H9 (cell line): ENCODE results near the gene EFS. TPM values are rescaled to one million over a fixed set of nuclear protein-coding genes. Genes with fewer than 3 reads are reported as not detected.

ENCODE experiments used
- DNase-seq: peaks from one replicate; pipeline ENCODE4 v3.0.0-alpha.2; 2017
- H2AFZ ChIP-seq: one replicate; pipeline ENCODE4 v1.6.1; 2013; ENCODE audit warnings: mild to moderate bottlenecking, low read length, control low read depth, moderate library complexity
- H2AK5ac ChIP-seq: 2 replicates; pipeline ENCODE4 v1.6.1; 2013; ENCODE audit warnings: low read length, control low read depth, mixed read lengths; ENCODE audit not compliant: insufficient read length
- H2BK120ac ChIP-seq: one replicate; pipeline ENCODE4 v1.6.1; 2013; ENCODE audit warnings: low read depth, mild to moderate bottlenecking, low read length, control low read depth, inconsistent platforms; ENCODE audit not compliant: poor library complexity, severe bottlenecking
- H2BK12ac ChIP-seq: 2 replicates; pipeline ENCODE4 v1.6.1; 2013; ENCODE audit warnings: low read length, control low read depth, mixed read lengths, low read depth; ENCODE audit not compliant: insufficient read length
- H2BK15ac ChIP-seq: 2 replicates; pipeline ENCODE4 v1.6.1; 2013; ENCODE audit warnings: low read depth, low read length, control low read depth
- H2BK20ac ChIP-seq: one replicate; pipeline ENCODE4 v1.6.1; 2013; ENCODE audit warnings: low read depth, mild to moderate bottlenecking, low read length, control low read depth, inconsistent platforms; ENCODE audit not compliant: poor library complexity, severe bottlenecking
- H2BK5ac ChIP-seq: 2 replicates; pipeline ENCODE4 v1.6.1; 2013; ENCODE audit warnings: low read length, control low read depth, mixed read lengths; ENCODE audit not compliant: insufficient read length
- H3K14ac ChIP-seq: 2 replicates; pipeline ENCODE4 v1.6.1; 2013; ENCODE audit warnings: low read length, control low read depth; ENCODE audit not compliant: insufficient read depth
- H3K18ac ChIP-seq: 2 replicates; pipeline ENCODE4 v1.6.1; 2013; ENCODE audit warnings: low read depth, mild to moderate bottlenecking, mixed read lengths, low read length, control low read depth; ENCODE audit not compliant: insufficient read length
- H3K23ac ChIP-seq: 2 replicates; pipeline ENCODE4 v1.6.1; 2013; ENCODE audit warnings: low read length, control low read depth, mixed read lengths, low read depth; ENCODE audit not compliant: insufficient read length
- H3K23me2 ChIP-seq: 2 replicates; pipeline ENCODE4 v1.6.1; 2013; ENCODE audit warnings: low read depth, mild to moderate bottlenecking, mixed read lengths, low read length, control low read depth; ENCODE audit not compliant: insufficient read length, poor library complexity, severe bottlenecking
- H3K27ac ChIP-seq: 2 replicates; pipeline ENCODE4 v1.5.1; 2013; ENCODE audit warnings: low read length, control low read depth, mixed read lengths, low read depth; ENCODE audit not compliant: insufficient read length
- H3K27me3 ChIP-seq: 2 replicates; pipeline ENCODE4 v1.6.1; 2013; ENCODE audit warnings: low read length, control low read depth, inconsistent platforms; ENCODE audit not compliant: insufficient read depth
- H3K4ac ChIP-seq: 2 replicates; pipeline ENCODE4 v1.6.1; 2013; ENCODE audit warnings: low read depth, mild to moderate bottlenecking, control low read depth, inconsistent platforms, low read length, moderate library complexity
- H3K4me1 ChIP-seq: 2 replicates; pipeline ENCODE4 v1.6.1; 2013; ENCODE audit warnings: low read length, control low read depth, inconsistent platforms; ENCODE audit not compliant: insufficient read depth
- H3K4me2 ChIP-seq: 2 replicates; pipeline ENCODE4 v1.6.1; 2013; ENCODE audit warnings: low read length, control low read depth, mixed read lengths; ENCODE audit not compliant: insufficient read length, insufficient read depth
- H3K56ac ChIP-seq: 2 replicates; pipeline ENCODE4 v1.6.1; 2013; ENCODE audit warnings: low read depth, mild to moderate bottlenecking, mixed read lengths, low read length, control low read depth; ENCODE audit not compliant: insufficient read length
- H3K79me1 ChIP-seq: 2 replicates; pipeline ENCODE4 v1.6.1; 2013; ENCODE audit warnings: low read depth, mild to moderate bottlenecking, moderate library complexity, low read length, control low read depth, inconsistent platforms; ENCODE audit not compliant: insufficient read depth, poor library complexity, severe bottlenecking
- H3K79me2 ChIP-seq: 2 replicates; pipeline ENCODE4 v1.6.1; 2013; ENCODE audit warnings: low read length, control low read depth, inconsistent platforms; ENCODE audit not compliant: insufficient read depth
- H3K9ac ChIP-seq: 2 replicates; pipeline ENCODE4 v1.6.1; 2013; ENCODE audit warnings: low read length, control low read depth, mixed read lengths; ENCODE audit not compliant: insufficient read length; ENCODE audit errors: extremely low read depth
- H3K9me3 ChIP-seq: one replicate; pipeline ENCODE4 v1.6.1; 2013; ENCODE audit warnings: low read depth, low read length, inconsistent platforms; ENCODE audit not compliant: control insufficient read depth
- H3T11ph ChIP-seq: one replicate; pipeline ENCODE4 v1.6.1; 2013; ENCODE audit warnings: mild to moderate bottlenecking, low read length, control low read depth, inconsistent platforms
- H4K20me1 ChIP-seq: one replicate; pipeline ENCODE4 v1.6.1; 2013; ENCODE audit not compliant: control insufficient read depth, insufficient read length, insufficient read depth
- H4K5ac ChIP-seq: 2 replicates; pipeline ENCODE4 v1.6.1; 2013; ENCODE audit warnings: low read depth, mild to moderate bottlenecking, mixed read lengths, low read length, control low read depth; ENCODE audit not compliant: insufficient read length
- H4K8ac ChIP-seq: replicated peaks from 2 replicates; pipeline ENCODE4 v1.6.1; 2013; ENCODE audit warnings: low read length, control low read depth, mixed read lengths, low read depth; ENCODE audit not compliant: insufficient read length
- H4K91ac ChIP-seq: 2 replicates; pipeline ENCODE4 v1.6.1; 2013; ENCODE audit warnings: low read depth, mild to moderate bottlenecking, moderate library complexity, mixed read lengths, low read length, control low read depth; ENCODE audit not compliant: insufficient read length
- H3K27ac Mint-ChIP-seq, 3 experiments: 2 replicates in 2 of 3; 3 replicates in 1 of 3; pipeline ENCODE4 v1.8.0; 2020 to 2021; ENCODE audit warnings: mixed read lengths in 3 of 3, mild to moderate bottlenecking in 1 of 3, moderate library complexity in 1 of 3
- H3K27me3 Mint-ChIP-seq: 2 replicates; pipeline ENCODE4 v1.8.0; 2021; ENCODE audit warnings: low read depth, mild to moderate bottlenecking, moderate library complexity, mixed read lengths
- H3K36me3 Mint-ChIP-seq, 3 experiments: 2 replicates in 2 of 3; 3 replicates in 1 of 3; pipeline ENCODE4 v1.8.0; 2020 to 2021; ENCODE audit warnings: low read depth in 3 of 3, mixed read lengths in 3 of 3; ENCODE audit not compliant: insufficient read depth in 1 of 3
- H3K4me1 Mint-ChIP-seq, 2 experiments: 2 replicates each; pipeline ENCODE4 v1.8.0; 2020; ENCODE audit warnings: mixed read lengths in 2 of 2
- H3K4me3 Mint-ChIP-seq, 2 experiments: 2 replicates in 1 of 2; 3 replicates in 1 of 2; pipeline ENCODE4 v1.8.0; 2020 to 2021; ENCODE audit warnings: mild to moderate bottlenecking in 2 of 2, mixed read lengths in 2 of 2, moderate library complexity in 1 of 2
- H3K9me3 Mint-ChIP-seq, 2 experiments: 2 replicates in 1 of 2; 3 replicates in 1 of 2; pipeline ENCODE4 v1.8.0; 2020; ENCODE audit warnings: mild to moderate bottlenecking in 2 of 2, mixed read lengths in 2 of 2, moderate library complexity in 1 of 2
- CTCF ChIP-seq: fragments of 200-600 bp; sonication (generic); conservative IDR thresholded peaks from 3 replicates; pipeline ENCODE4 v1.8.0; 2021; ENCODE audit warnings: antibody characterized with exemption, mild to moderate bottlenecking
- WGBS: extraction: QIAGEN DNeasy Blood & Tissue Kit; methylation state at CpG from one replicate; pipeline ENCODE4 v1.1.7; 2013; ENCODE audit warnings: missing lambda C conversion rate, low lambda C conversion rate, mixed read lengths; ENCODE audit not compliant: insufficient read length; ENCODE audit errors: extremely low coverage; 5-methylcytosine and 5-hydroxymethylcytosine counted together
- total RNA-seq: library from RNA; stranded (reverse); gene quantifications from 2 replicates; pipeline ENCODE4 v1.2.1, GENCODE V29; 2021

EFS gene
- total RNA-seq, 1 experiment from 2014 or later = 32.1 TPM

DNA sequence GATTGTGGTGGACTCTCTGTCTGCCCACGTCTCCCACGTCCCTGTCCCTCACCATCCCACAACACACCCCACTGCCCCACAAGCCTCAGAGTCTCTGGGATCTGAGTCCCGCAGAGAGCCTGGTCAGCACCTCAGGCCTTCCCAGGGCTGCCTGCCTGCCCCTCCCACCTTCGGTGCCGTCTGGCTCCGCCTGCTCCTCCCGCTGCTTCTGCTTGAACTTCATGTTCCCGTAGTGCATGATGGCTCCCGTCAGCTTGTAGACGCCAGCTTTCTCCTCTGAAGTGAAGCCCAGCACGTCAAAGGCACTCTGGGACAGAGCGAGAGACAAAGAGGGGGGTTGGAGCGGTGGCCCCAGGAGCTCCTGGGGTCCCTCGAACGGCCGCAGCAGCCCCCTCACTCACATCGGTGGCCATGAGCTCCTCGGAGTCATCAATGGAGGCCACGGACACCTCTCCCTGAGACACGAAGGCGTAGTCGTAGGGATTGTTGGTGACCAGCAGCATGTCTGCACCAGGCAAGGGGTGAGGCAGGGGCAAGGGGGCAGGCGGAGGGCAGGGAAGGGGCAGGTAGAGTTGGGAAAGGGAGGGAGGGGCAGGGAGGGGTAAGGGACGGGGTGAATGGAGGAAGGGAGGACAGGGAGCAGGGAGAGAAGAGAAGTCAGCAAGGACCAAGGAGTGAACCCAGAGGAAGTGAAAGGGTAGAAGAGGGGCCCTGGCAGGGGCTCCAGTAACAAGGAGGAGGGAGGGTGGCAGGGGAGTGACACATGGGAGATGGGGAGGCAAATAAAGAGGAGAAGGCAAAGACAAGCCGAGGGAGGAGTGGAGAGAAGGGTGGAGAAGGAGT is 37.5 kb upstream of the EFS start:
- no peak overlapping the region; a peak in 1 of 5 replicates for H3K4me3 Mint-ChIP-seq
- peak; percentile 58 for DNase-seq
- H3K9me3 Mint-ChIP-seq = no peaks in the 10 kb centered on the region; a peak in 1 of 5 replicates
- no peak overlapping the region for H4K5ac ChIP-seq
- H4K91ac ChIP-seq = no peak overlapping the region
- H2BK120ac ChIP-seq = no peak overlapping the region
- H3K4me1 Mint-ChIP-seq = peaks cover 11 to 15% of the 10 kb centered on the region in 2 experiments
- H2BK20ac ChIP-seq = no peak overlapping the region
- H3T11ph ChIP-seq = no peak overlapping the region
- peak overlapping the region; percentile 9; the same call in 1 of the 2 replicates for H3K14ac ChIP-seq
- H3K27ac ChIP-seq = no peak overlapping the region
- no peaks in the 10 kb centered on the region for H3K36me3 Mint-ChIP-seq
- no peak overlapping the region for H2AFZ ChIP-seq
- TF ChIP-seq CTCF = no peak
- no peak overlapping the region for H3K23ac ChIP-seq
- no peaks in the 10 kb centered on the region for H4K20me1 ChIP-seq
- H3K23me2 ChIP-seq = no peaks in the 10 kb centered on the region
- H3K9ac ChIP-seq = no peak overlapping the region
- no CpG with 5 or more reads among the region's 25 CpGs for WGBS
- H3K79me1 ChIP-seq = no peaks in the 10 kb centered on the region
- H3K27me3 Mint-ChIP-seq = peaks cover 56% of the 10 kb centered on the region
- H3K18ac ChIP-seq = no peak overlapping the region
- H3K56ac ChIP-seq = no peak overlapping the region
- no peaks in the 10 kb centered on the region for H3K9me3 ChIP-seq
- H2BK12ac ChIP-seq = no peak overlapping the region
- H3K4me2 ChIP-seq = no peak overlapping the region
- no peak overlapping the region for H2BK15ac ChIP-seq
- no peak overlapping the region for H3K4ac ChIP-seq
- H4K8ac ChIP-seq = no peak overlapping the region
- H3K79me2 ChIP-seq = no peaks in the 10 kb centered on the region
- no peak overlapping the region; a peak in 1 of 7 replicates for H3K27ac Mint-ChIP-seq
- H3K27me3 ChIP-seq = no peaks in the 10 kb centered on the region
- no peaks in the 10 kb centered on the region for H3K4me1 ChIP-seq
- no peak overlapping the region for H2BK5ac ChIP-seq
- H2AK5ac ChIP-seq = no peak overlapping the region
